Caco-2 (cell line): Measurements from ENCODE around the gene SUPT3H. TPM values are rescaled to one million over a fixed set of nuclear protein-coding genes. Genes with fewer than 3 reads are reported as not detected.

ENCODE experiments used
- BruUV-seq: library from RNA; stranded (reverse); fragments of 400-500 nt; replicated peaks from 2 replicates; lab custom pipeline; 2021; lab: Mats Ljungman, UMichigan
- CTCF ChIA-PET: fragments of 300-600 bp; sonication (Branson Sonifier 250); formaldehyde crosslinking; loops from one replicate; lab custom pipeline; 2022; ENCODE audit warnings: antibody characterized with exemption; lab: Charles Lee
- POLR2A ChIA-PET: fragments of 300-600 bp; sonication (Branson Sonifier 250); formaldehyde crosslinking; loops from one replicate; lab custom pipeline; 2022; ENCODE audit warnings: antibody characterized with exemption; lab: Charles Lee
- DNase-seq, 2 experiments: peaks; one replicate each; pipeline versions ENCODE4 v3.0.0 to v3.0.0-alpha.2; 2020 to 2022
- H3K27me3 ChIP-seq: replicated peaks from 2 replicates; pipeline ENCODE4 v1.6.0; 2011; ENCODE audit warnings: low read length; ENCODE audit not compliant: control insufficient read depth, insufficient read depth
- H3K36me3 ChIP-seq: 2 replicates; pipeline ENCODE4 v1.5.1; 2011; ENCODE audit warnings: low read length; ENCODE audit not compliant: control insufficient read depth, insufficient read depth
- H3K4me1 ChIP-seq: fragments of 250-450 bp; sonication (Bioruptor Pico); 2 replicates; pipeline ENCODE4 v1.5.1; 2020; ENCODE audit warnings: mild to moderate bottlenecking
- H3K4me3 ChIP-seq: 2 replicates; pipeline ENCODE4 v1.5.1; 2011; ENCODE audit warnings: low read depth, mild to moderate bottlenecking, control low read depth, low read length
- H3K9me3 ChIP-seq: fragments of 250-450 bp; sonication (Bioruptor Pico); 2 replicates; pipeline ENCODE4 v1.5.1; 2020; ENCODE audit warnings: mild to moderate bottlenecking, moderate library complexity
- H3K27ac Mint-ChIP-seq: one replicate; pipeline ENCODE4 v1.8.0; 2022; ENCODE audit warnings: mixed read lengths; ENCODE audit not compliant: unreplicated experiment
- H3K27me3 Mint-ChIP-seq: one replicate; pipeline ENCODE4 v1.8.0; 2022; ENCODE audit warnings: mixed read lengths; ENCODE audit not compliant: insufficient read depth, unreplicated experiment
- H3K36me3 Mint-ChIP-seq: one replicate; pipeline ENCODE4 v1.8.0; 2022; ENCODE audit warnings: mild to moderate bottlenecking, mixed read lengths; ENCODE audit not compliant: insufficient read depth, unreplicated experiment
- H3K4me1 Mint-ChIP-seq: one replicate; pipeline ENCODE4 v1.8.0; 2022; ENCODE audit warnings: low read depth, mixed read lengths; ENCODE audit not compliant: unreplicated experiment
- H3K4me3 Mint-ChIP-seq: one replicate; pipeline ENCODE4 v1.8.0; 2022; ENCODE audit warnings: mild to moderate bottlenecking, moderate library complexity, mixed read lengths; ENCODE audit not compliant: unreplicated experiment
- H3K9me3 Mint-ChIP-seq: one replicate; pipeline ENCODE4 v1.8.0; 2022; ENCODE audit warnings: mixed read lengths; ENCODE audit not compliant: unreplicated experiment
- intact Hi-C: fragments of 100-400 bp; cut with micrococcal nuclease; formaldehyde crosslinking; loops from one replicate; pipeline ENCODE4 v1.10.0; 2022; ENCODE audit not compliant: unreplicated experiment
- total RNA-seq: library from RNA; stranded (reverse); gene quantifications from 2 replicates; pipeline ENCODE4 v1.2.3, GENCODE V29; 2022
- TF ChIP-seq, protein P1 (sequence below), 2 experiments: fragments of 200-600 bp in 1 of 2; IDR thresholded peaks; 1 replicate in 1 of 2; 2 replicates in 1 of 2; pipeline versions ENCODE4 v1.5.1 to v1.8.0; 2011 to 2022; ENCODE audit warnings: antibody characterized with exemption in 1 of 2, control low read depth in 1 of 2, inconsistent platforms in 1 of 2, low read depth in 1 of 2, low read length in 1 of 2, mild to moderate bottlenecking in 1 of 2, moderate library complexity in 1 of 2; ENCODE audit not compliant: insufficient read depth in 1 of 2, severe bottlenecking in 1 of 2, unreplicated experiment in 1 of 2

Gene SUPT3H
- total RNA-seq, 1 experiment from 2014 or later: 13.2 TPM

DNA sequence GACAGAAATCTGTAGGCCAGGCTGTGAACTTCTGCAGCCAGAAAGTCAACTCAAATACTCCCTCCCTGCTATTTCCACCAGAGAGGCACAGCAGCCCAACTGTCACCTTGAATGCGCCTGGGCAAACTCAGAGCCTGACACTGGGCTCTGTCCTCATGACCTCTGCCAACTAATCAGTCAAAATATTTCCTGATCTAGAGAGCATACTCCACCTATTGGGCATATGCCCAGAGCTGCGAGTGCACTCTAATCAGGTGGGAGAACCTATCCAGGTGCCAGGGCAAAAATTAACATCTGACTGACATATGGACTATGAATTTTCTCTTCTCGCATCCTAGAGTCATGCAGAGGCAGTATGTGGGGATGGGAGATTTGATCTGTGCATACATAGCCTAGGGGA lies 455.9 kb downstream of the SUPT3H start:
- no peaks in the 10 kb centered on the region for H3K9me3 Mint-ChIP-seq
- H3K27ac Mint-ChIP-seq: no peak overlapping the region
- Histone ChIP-seq H3K4me1 (peaks cover 10% of the 10 kb centered on the region), H3K4me3 (no peak overlapping the region), H3K9me3 (no peaks in the 10 kb centered on the region), H3K27me3 (no peaks in the 10 kb centered on the region), H3K36me3 (no peaks in the 10 kb centered on the region)
- no TSS peak for BruUV-seq
- intact Hi-C loops: no loop called here
- peaks cover 7% of the 10 kb centered on the region for H3K4me1 Mint-ChIP-seq
- CTCF ChIA-PET: no interaction called here
- TF ChIP-seq, protein P1, sequence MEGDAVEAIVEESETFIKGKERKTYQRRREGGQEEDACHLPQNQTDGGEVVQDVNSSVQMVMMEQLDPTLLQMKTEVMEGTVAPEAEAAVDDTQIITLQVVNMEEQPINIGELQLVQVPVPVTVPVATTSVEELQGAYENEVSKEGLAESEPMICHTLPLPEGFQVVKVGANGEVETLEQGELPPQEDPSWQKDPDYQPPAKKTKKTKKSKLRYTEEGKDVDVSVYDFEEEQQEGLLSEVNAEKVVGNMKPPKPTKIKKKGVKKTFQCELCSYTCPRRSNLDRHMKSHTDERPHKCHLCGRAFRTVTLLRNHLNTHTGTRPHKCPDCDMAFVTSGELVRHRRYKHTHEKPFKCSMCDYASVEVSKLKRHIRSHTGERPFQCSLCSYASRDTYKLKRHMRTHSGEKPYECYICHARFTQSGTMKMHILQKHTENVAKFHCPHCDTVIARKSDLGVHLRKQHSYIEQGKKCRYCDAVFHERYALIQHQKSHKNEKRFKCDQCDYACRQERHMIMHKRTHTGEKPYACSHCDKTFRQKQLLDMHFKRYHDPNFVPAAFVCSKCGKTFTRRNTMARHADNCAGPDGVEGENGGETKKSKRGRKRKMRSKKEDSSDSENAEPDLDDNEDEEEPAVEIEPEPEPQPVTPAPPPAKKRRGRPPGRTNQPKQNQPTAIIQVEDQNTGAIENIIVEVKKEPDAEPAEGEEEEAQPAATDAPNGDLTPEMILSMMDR (IDR thresholded peaks at IDR 0.05; ENCODE audit: insufficient read depth in 1 of 2, low read depth in 1 of 2, low read length in 1 of 2, severe bottlenecking in 1 of 2, unreplicated experiment in 1 of 2): no peak
- no peak for DNase-seq
- no peak overlapping the region for H3K4me3 Mint-ChIP-seq
- POLR2A ChIA-PET: no interaction called here
- H3K27me3 Mint-ChIP-seq: no peaks in the 10 kb centered on the region
- no peaks in the 10 kb centered on the region for H3K36me3 Mint-ChIP-seq

DNA sequence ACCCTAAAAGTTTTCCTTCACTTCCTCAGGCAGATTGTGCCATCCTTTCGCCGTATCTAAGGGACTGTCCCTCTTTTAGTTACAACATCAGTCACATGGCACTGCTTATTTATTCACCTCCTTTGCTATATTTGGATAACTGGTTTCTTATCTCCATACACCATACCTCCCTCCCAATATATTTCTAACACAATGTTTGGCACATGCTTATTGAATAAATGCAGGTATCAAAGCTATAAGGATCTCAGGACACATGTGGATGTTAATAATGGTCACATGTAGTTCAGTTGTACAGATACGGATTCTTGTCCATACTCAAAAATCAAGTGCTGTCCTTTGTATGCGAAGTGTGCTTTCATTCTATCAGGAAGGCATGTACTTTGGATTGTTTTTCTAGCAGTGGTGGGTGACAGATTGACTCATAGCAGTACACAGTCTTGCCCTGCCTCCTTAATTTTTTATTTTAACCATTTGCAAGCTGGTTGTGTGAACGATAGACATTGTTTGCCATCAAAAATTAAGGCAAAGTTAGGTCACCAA lies 456.7 kb downstream of the SUPT3H start:
- Mint-ChIP-seq H3K9me3 (no peaks in the 10 kb centered on the region), H3K36me3 (no peaks in the 10 kb centered on the region), H3K4me1 (peaks cover 7% of the 10 kb centered on the region), H3K27me3 (no peaks in the 10 kb centered on the region), H3K27ac (no peak overlapping the region), H3K4me3 (no peak overlapping the region)
- Histone ChIP-seq H3K4me1 (peaks cover 10% of the 10 kb centered on the region), H3K27me3 (no peaks in the 10 kb centered on the region), H3K4me3 (no peak overlapping the region), H3K9me3 (no peaks in the 10 kb centered on the region), H3K36me3 (no peaks in the 10 kb centered on the region)
- intact Hi-C loops: no loop called here
- BruUV-seq: no TSS peak
- TF ChIP-seq, protein P1 (IDR thresholded peaks at IDR 0.05; ENCODE audit: insufficient read depth in 1 of 2, low read depth in 1 of 2, low read length in 1 of 2, severe bottlenecking in 1 of 2, unreplicated experiment in 1 of 2): no peak
- ChIA-PET CTCF (no interaction called here), POLR2A (no interaction called here)
- DNase-seq: no peak

DNA sequence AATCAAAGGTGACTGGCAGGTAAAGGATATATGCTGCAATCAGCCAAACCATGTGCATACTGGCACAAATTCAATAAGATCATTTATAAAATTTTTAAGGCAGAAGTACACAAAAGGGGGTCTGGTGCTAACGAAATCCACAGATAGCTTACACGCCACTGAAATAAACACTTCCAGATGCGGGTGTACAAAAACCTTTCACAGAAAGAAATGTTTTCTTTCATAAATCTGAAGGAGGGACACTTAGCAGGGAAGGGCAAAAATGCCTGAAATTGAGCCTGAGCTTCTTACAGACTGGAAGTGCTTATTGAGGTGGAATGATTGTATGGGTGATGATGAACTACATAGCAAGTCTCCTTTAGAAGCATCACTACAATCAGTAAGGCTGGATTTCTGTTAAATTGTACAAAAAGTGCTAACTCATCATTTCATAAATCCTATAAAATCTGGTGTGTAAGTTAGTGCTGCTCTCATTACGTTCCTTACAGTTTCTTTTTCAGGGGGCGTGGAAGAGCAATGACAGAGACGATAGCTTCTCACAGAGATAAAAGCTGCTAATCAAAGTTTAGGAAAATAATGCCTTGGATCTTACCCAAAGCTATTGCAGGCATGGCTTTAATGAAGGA lies 458.9 kb downstream of the SUPT3H start:
- CTCF ChIA-PET: no interaction called here
- TF ChIP-seq, protein P1 (IDR thresholded peaks at IDR 0.05; ENCODE audit: insufficient read depth in 1 of 2, low read depth in 1 of 2, low read length in 1 of 2, severe bottlenecking in 1 of 2, unreplicated experiment in 1 of 2): no peak
- H3K27ac Mint-ChIP-seq: no peak overlapping the region
- no peaks in the 10 kb centered on the region for H3K36me3 Mint-ChIP-seq
- BruUV-seq: no TSS peak
- peaks cover 10% of the 10 kb centered on the region for H3K4me1 ChIP-seq
- POLR2A ChIA-PET: no interaction called here
- DNase-seq: no peak
- H3K9me3 Mint-ChIP-seq: no peaks in the 10 kb centered on the region
- no peaks in the 10 kb centered on the region for H3K9me3 ChIP-seq
- H3K4me3 ChIP-seq: no peak overlapping the region
- intact Hi-C loops: no loop called here
- H3K4me3 Mint-ChIP-seq: no peak overlapping the region
- peaks cover 7% of the 10 kb centered on the region for H3K4me1 Mint-ChIP-seq
- H3K27me3 ChIP-seq: no peaks in the 10 kb centered on the region
- no peaks in the 10 kb centered on the region for H3K27me3 Mint-ChIP-seq
- H3K36me3 ChIP-seq: no peaks in the 10 kb centered on the region
